Right ventricle myocardium inferior (tissue), 1 donor: Measurements from ENCODE around the gene NSDHL. TPM values are rescaled to one million over a fixed set of nuclear protein-coding genes. Genes with fewer than 3 reads are reported as not detected.
"Not testable (repeated sequence)": the region's sequence is repeated elsewhere in the genome, so short reads cannot be mapped to it uniquely, and the experiment has no call there.

Experiments
- ATAC-seq: fragments of 200-7000 bp; cut with Tn5 transposase; one replicate; pipeline ENCODE4 v1.9.1; 2020; ENCODE audit warnings: mild to moderate bottlenecking, moderate library complexity
- DNase-seq: peaks from one replicate; pipeline ENCODE4 v3.0.0; 2021; ENCODE audit errors: missing footprints
- intact Hi-C: fragments of 100-400 bp; cut with DNase I; formaldehyde crosslinking; loops from one replicate; pipeline ENCODE4 v1.11.0; 2022
- long read RNA-seq: library from polyadenylated mRNA; unstranded; transcript quantifications from one replicate; pipeline ENCODE4 v2.0.0, GENCODE V29; 2021
- total RNA-seq: library from RNA; stranded (reverse); fragmentation: NEBNext Ultra II Directional; extraction: Animal tissue kit (Norgen Biotek cat#: 25700); gene quantifications from one replicate; pipeline ENCODE4 v1.2.1, GENCODE V29; 2021
- donor health status: DM: no; HTN: yes; CAD: no; lungs with severe emphysema.

NSDHL gene
- 23.4 TPM for total RNA-seq
- long read RNA-seq, transcript NSDHL-201 (8 exons, 1,929 nt), result major isoform, 12 of 15 reads
- long read RNA-seq, partial matches to known transcripts, result 0 of 15 reads
- long read RNA-seq, other reads (novel, unspliced or antisense), result 2 of 15 reads

- DNase-seq (peak; percentile 97), ATAC-seq (peak; percentile 98)
- intact Hi-C loops, result no loop called here
Observed at GRCh38 chrX:152830312-152831305, at the start of gene NSDHL, which contains the start of gene CETN2. NSDHL (plus strand) TSS chrX:152831063; CDS start chrX:152846325, 15,262 bp downstream. CETN2 (minus strand) TSS chrX:152830757; CDS start chrX:152830710, 47 bp downstream.

- DNase-seq, ATAC-seq, intact Hi-C loops: not testable (repeated sequence)
Observed at GRCh38 chrX:152787062-152787461, 43.8 kb upstream of the NSDHL start.

DNA sequence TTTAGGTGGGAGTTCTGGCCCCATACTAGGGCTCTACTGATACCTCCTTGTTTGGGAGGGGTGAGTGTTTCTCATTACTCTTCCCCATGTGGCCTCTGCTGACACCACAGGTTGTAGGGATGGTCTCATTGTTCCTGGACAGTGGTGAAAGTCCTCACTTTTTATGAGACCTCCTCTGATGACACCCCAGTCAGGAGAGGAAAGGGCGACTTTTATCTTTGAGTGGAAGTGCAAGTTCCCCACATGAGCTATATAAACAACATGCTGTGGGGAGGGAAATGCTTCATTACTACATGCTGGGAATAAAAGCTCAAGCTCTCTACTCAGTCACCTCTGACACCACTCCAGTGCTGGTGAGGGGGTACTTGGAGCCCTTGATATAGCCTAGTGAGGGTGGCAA, 31.9 kb upstream of the NSDHL start:
- intact Hi-C loops, result no loop called here
- ATAC-seq, result no peak

GRCh38 chrX:152806035-152806434, 24.8 kb upstream of the NSDHL start:
- no peak for DNase-seq
- no peak for ATAC-seq
- intact Hi-C loops, result no loop called here

More for the DNA sequence above, 31.9 kb upstream of the NSDHL start:
- DNase-seq, result no peak

DNA sequence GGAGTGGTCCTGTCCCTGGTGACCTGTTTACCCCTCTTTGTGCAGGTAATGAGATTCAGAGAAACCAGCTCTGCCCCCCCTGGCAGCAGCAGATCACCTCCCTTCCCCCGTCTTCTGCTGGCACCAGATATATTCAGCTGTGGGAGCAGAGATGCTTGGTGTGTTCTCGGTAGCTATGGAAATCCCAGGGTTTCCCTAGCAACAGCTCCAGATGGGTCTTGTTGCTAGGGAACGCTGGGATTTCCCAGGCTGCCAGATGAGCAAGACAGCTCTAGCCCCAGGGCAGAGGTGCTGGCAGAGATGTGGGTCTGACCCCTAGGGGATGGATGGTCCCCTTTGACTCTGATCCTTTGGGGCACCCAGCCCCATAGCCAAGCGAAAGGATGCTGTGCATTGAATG, 20.5 kb upstream of the NSDHL start:
- DNase-seq (no peak), ATAC-seq (no peak)
- intact Hi-C loops, result loop anchor here (10.0 kb wide), 1 partner anchor 1056 kb away; no protein-coding TSS in a partner anchor

DNA sequence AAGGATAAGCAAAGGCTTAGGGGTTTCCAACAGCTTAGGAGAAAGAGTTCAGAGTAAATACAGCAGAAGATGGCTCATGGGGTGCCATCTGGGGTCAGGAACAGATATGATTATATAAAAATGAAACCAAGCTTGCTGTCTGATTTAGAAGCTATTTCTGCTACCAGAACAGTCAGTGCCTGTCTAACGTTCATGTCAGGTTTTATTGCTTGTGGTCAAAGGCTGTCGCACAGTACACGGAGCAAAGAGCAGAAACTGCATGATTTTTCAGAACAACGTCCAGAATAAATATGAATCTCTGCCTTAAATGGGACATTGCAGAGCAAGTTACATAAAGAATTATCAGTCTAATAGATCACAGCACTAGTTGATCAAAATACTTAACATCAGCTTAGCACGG, 17.7 kb upstream of the NSDHL start:
- intact Hi-C loops, result loop anchor here (10.0 kb wide), 1 partner anchor 1058 kb away; no protein-coding TSS in a partner anchor

DNA sequence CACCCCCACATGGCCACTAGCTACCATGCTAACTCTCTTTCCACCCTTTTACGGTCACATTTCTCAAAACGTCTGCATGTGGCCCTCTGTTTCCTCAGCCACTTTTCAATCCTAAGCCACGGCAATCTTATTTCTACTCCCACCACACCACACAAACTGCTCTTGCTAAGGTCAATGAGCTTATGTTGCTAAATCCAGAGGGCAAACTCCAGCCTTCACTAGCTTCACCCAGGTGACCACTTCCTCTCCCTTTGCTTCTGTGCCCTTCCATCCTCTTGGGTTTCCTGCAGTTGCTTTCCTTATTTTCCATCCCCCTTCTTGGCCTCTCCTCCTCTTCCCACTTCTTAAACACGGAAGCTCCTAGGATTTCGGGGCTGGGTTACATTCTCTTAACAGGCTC, 16.8 kb upstream of the NSDHL start:
- ATAC-seq, result no peak
- intact Hi-C loops, result loop anchor here (10.0 kb wide), 1 partner anchor 1059 kb away; no protein-coding TSS in a partner anchor
- DNase-seq, result no peak

More for the DNA sequence above, 17.7 kb upstream of the NSDHL start:
- ATAC-seq, result no peak
- DNase-seq, result no peak

- intact Hi-C loops, result loop anchor here (2.0 to 10.0 kb wide), 2 partner anchors 176 to 1062 kb away; no protein-coding TSS in a partner anchor
- DNase-seq (no peak), ATAC-seq (no peak)
Observed at GRCh38 chrX:152817078-152817764, 13.6 kb upstream of the NSDHL start.

GRCh38 chrX:152818356-152818755, 12.5 kb upstream of the NSDHL start:
- DNase-seq (no peak), ATAC-seq (no peak)
- intact Hi-C loops, result loop anchor here (10.0 kb wide), 1 partner anchor 1064 kb away; no protein-coding TSS in a partner anchor

GRCh38 chrX:152819266-152819665, 11.6 kb upstream of the NSDHL start:
- intact Hi-C loops, result loop anchor here (10.0 kb wide), 1 partner anchor 1064 kb away; no protein-coding TSS in a partner anchor
- ATAC-seq (no peak), DNase-seq (no peak)

- intact Hi-C loops, result loop anchor here (10.0 kb wide), 1 partner anchor 1065 kb away; no protein-coding TSS in a partner anchor
Observed at GRCh38 chrX:152819732-152820131, 11.1 kb upstream of the NSDHL start.

GRCh38 chrX:152821145-152821765, 9.6 kb upstream of the NSDHL start:
- DNase-seq (no peak), ATAC-seq (no peak)
- intact Hi-C loops, result no loop called here

More at GRCh38 chrX:152819732-152820131, 11.1 kb upstream of the NSDHL start:
- DNase-seq (no peak), ATAC-seq (no peak)

DNA sequence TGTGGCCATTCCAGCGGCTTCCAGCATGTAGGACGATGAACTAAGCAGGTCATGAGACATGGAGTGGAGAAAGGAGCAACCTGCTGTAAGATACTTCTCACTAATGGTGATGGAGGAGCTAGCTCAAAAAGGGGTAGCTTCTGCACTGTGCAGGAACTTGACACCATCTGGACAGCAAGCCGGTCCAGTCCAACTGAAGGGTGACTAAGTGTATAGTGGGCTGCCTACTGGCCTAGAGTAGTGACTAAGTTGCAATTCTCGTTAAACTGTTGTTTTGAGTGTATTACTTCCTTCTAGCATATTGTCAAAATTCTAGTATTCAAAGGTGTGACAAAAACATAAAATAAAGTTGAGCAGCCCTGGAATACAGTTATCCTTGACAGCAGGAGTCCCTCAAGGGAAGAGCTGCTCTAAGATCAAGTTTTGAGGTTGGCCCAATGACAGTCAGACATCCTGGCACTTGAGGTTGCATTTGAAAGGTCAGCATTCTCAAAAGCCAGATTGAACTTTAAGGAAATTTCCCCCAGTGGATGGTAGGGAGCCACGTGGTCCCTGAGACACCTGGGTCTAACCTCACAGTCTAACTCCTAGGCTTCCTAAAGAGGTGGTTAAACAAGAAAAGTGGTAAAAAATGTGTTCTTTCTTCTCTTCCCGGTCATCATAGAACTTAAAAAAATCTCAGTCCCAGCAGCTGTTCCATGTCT, 8.3 kb upstream of the NSDHL start:
- intact Hi-C loops, result no loop called here
- ATAC-seq, result no peak
- DNase-seq, result no peak

GRCh38 chrX:152823657-152824056, 7.2 kb upstream of the NSDHL start:
- DNase-seq (no peak), ATAC-seq (no peak)
- intact Hi-C loops, result no loop called here

DNA sequence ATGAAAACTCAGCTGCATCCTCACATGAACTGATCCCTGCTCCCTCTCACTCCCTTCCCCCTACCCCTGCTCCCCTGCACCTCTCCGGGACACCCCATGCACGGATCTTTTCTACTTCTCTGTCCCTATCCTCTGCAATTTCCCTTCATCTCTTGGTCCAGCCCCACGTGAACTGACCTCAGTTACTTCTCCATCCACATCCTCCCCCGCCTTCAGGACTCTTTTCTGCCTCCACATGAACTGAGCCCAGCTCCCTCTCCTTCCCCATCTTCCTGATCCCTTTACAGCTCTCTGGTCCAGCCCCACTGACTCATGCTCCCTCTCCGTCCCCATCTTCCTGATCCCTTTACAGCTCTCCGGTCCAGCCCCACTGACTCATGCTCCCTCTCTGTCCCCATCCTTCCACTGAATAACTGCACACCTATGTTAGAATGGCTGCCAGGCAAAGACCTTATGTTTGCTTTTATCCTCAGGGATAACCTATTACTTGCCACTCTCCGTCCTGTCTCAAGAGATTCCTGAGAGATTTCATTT, 6.0 kb upstream of the NSDHL start:
- intact Hi-C loops, result no loop called here
- DNase-seq (no peak), ATAC-seq (no peak)

GRCh38 chrX:152831391-152831790, 528 bp downstream of the NSDHL start:
- intact Hi-C loops, result no loop called here

GRCh38 chrX:152832520-152832919, 1.7 kb downstream of the NSDHL start:
- DNase-seq, result no peak
- intact Hi-C loops, result no loop called here
- ATAC-seq, result no peak

More at GRCh38 chrX:152831391-152831790, 528 bp downstream of the NSDHL start:
- DNase-seq (no peak), ATAC-seq (no peak)

DNA sequence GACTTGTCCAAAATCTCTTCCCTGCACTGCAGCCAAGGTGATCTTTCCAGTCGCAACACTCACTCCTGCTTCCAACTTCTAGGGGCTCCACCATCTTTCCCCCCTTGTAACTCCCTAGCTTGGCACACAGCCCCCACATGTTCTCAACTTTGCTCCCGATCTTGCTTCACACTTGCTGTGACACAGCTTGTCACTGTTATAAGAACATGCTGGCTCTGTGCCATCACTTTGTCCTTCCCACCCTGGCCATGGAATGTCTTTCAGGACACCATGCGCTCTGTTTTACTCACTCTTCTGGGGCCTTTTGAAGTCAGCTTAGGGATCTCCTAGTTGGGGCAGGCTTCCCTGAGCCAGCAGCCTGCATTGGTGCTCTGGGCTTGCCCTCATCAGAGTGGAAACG, 2.5 kb downstream of the NSDHL start:
- intact Hi-C loops, result no loop called here
- DNase-seq, result no peak
- ATAC-seq, result no peak
